IMR-90 (cell line): ENCODE results near the gene TENM4.

Experiments
- CEBPB ChIP-seq: IDR thresholded peaks from 2 replicates; pipeline ENCODE4 v1.6.1; 2012; ENCODE audit warnings: low read depth, low read length, improper control_type of control experiment
- ELK1 ChIP-seq: fragments of 150-350 bp; IDR thresholded peaks from 2 replicates; pipeline ENCODE4 v1.6.1; 2016; ENCODE audit warnings: low read depth, mild to moderate bottlenecking, low read length, moderate library complexity, borderline replicate concordance
- MAZ ChIP-seq: IDR thresholded peaks from 2 replicates; pipeline ENCODE4 v1.6.1; 2012; ENCODE audit warnings: low read depth, mild to moderate bottlenecking, low read length, improper control_type of control experiment, moderate library complexity, borderline replicate concordance
- MXI1 ChIP-seq: IDR thresholded peaks from 2 replicates; pipeline ENCODE4 v1.6.1; 2012; ENCODE audit warnings: low read depth, mild to moderate bottlenecking, low read length, moderate library complexity, borderline replicate concordance
- POLR2A ChIP-seq: IDR thresholded peaks from 2 replicates; pipeline ENCODE4 v1.6.1; 2012; ENCODE audit warnings: mild to moderate bottlenecking, low read depth, low read length
- RAD21 ChIP-seq: IDR thresholded peaks from 2 replicates; pipeline ENCODE4 v1.6.1; 2012; ENCODE audit warnings: low read length, improper control_type of control experiment
- RFX5 ChIP-seq: IDR thresholded peaks from 2 replicates; pipeline ENCODE4 v1.8.0; 2012; ENCODE audit warnings: low read depth, mild to moderate bottlenecking, low read length, moderate library complexity
- SMC3 ChIP-seq: fragments of 150-350 bp; IDR thresholded peaks from 2 replicates; pipeline ENCODE4 v1.6.1; 2016; ENCODE audit warnings: low read depth, mild to moderate bottlenecking, antibody characterized with exemption, low read length, moderate library complexity
- USF2 ChIP-seq: fragments of 150-350 bp; IDR thresholded peaks from 2 replicates; pipeline ENCODE4 v1.6.1; 2017; ENCODE audit warnings: mild to moderate bottlenecking, antibody characterized with exemption, low read length, low read depth
- TF ChIP-seq, protein P1 (sequence below): conservative IDR thresholded peaks from 2 replicates; pipeline ENCODE4 v1.5.1; 2012; ENCODE audit warnings: mild to moderate bottlenecking, low read depth, low read length, improper control_type of control experiment

DNA sequence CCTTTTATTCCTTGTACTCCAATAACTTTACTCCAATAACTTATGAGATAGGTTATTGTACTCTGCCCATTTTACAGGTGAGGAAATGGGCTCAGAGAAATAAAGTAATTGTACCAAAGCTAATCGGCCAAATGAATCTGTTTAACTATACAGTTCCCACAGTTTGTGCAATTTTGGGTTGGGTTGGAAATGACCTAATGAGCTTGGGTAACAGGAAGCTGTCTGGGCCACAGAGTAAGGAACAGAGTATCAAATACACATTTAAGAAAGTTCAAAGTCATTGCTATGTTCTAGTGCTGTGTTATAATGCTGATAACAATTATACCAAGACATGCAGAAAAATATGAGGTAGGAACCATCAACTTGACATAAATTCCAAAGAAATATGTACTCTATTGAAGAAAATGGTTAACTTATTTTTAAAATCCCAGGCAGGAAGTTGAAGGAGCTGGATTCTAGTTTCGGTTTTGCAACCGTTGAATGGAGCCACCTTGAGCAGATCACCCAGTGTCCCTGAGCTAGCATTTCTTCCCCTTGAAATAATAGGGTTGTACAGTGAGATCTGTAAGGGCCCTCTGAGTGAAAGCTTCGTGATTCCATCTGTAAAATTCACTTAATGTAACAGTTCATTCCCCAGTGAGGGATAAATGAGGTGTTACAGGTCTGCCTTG is 505.3 kb downstream of the TENM4 start:
- TF ChIP-seq, protein P1, sequence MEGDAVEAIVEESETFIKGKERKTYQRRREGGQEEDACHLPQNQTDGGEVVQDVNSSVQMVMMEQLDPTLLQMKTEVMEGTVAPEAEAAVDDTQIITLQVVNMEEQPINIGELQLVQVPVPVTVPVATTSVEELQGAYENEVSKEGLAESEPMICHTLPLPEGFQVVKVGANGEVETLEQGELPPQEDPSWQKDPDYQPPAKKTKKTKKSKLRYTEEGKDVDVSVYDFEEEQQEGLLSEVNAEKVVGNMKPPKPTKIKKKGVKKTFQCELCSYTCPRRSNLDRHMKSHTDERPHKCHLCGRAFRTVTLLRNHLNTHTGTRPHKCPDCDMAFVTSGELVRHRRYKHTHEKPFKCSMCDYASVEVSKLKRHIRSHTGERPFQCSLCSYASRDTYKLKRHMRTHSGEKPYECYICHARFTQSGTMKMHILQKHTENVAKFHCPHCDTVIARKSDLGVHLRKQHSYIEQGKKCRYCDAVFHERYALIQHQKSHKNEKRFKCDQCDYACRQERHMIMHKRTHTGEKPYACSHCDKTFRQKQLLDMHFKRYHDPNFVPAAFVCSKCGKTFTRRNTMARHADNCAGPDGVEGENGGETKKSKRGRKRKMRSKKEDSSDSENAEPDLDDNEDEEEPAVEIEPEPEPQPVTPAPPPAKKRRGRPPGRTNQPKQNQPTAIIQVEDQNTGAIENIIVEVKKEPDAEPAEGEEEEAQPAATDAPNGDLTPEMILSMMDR = no peak
- TF ChIP-seq POLR2A (no peak), RAD21 (no peak), ELK1 (no peak), CEBPB (no peak), MXI1 (no peak), USF2 (no peak), RFX5 (no peak), MAZ (no peak), SMC3 (no peak)
